ENCODE results near the gene PSMA6. TPM values are rescaled to one million over a fixed set of nuclear protein-coding genes. Genes with fewer than 3 reads are reported as not detected.
"Not testable (repeated sequence)": the region's sequence is repeated elsewhere in the genome, so short reads cannot be mapped to it uniquely, and the experiment has no call there.

Gene PSMA6
- total and polyA plus RNA-seq, 3 experiments from 2014 or later = 305 to 400 (median 399) TPM

GRCh38 chr14:35250319-35250718, 41.9 kb upstream of the PSMA6 start:
- Mint-ChIP-seq H3K36me3 (peaks cover 4 to 27% (median 17%) of the 10 kb centered on the region in 3 donors), H3K9me3 (no peaks in the 10 kb centered on the region), H3K4me1 (peaks cover 20 to 28% (median 21%) of the 10 kb centered on the region in 3 donors), H3K4me3 (no peak overlapping the region), H3K27me3 (no peaks in the 10 kb centered on the region), H3K27ac (peak overlapping the region in 2 of 8 donors; percentile 55 to 75)
- ChIA-PET POLR2A (interaction anchor here (1.3 kb wide), 1 partner anchor 153 kb away, joined by 3 read pairs; no protein-coding TSS in a partner anchor), CTCF (interaction anchor here (1.1 to 1.3 kb wide), 2 partner anchors 19 to 24 kb away, joined by 3 to 4 read pairs; no protein-coding TSS in a partner anchor)
- Histone ChIP-seq H3K36me3 (ENCODE audit: insufficient read depth, low read length) (no peaks in the 10 kb centered on the region), H3K27me3 (ENCODE audit: insufficient read depth, low read length, poor library complexity, severe bottlenecking) (no peaks in the 10 kb centered on the region), H3K9me3 (ENCODE audit: low read length) (no peaks in the 10 kb centered on the region), H3K4me1 (ENCODE audit: insufficient read depth, low read length) (no peaks in the 10 kb centered on the region), H3K27ac (ENCODE audit: low read depth, low read length) (no peak overlapping the region), H3K4me3 (ENCODE audit: low read length) (no peak overlapping the region)
- DNase-seq = no peak

GRCh38 chr14:35252451-35252868, 39.7 kb upstream of the PSMA6 start:
- Mint-ChIP-seq H3K27ac (peak overlapping the region in 4 of 8 donors; percentile 14 to 80 (median 44)), H3K36me3 (peaks cover 4 to 30% (median 19%) of the 10 kb centered on the region in 3 donors)

DNA sequence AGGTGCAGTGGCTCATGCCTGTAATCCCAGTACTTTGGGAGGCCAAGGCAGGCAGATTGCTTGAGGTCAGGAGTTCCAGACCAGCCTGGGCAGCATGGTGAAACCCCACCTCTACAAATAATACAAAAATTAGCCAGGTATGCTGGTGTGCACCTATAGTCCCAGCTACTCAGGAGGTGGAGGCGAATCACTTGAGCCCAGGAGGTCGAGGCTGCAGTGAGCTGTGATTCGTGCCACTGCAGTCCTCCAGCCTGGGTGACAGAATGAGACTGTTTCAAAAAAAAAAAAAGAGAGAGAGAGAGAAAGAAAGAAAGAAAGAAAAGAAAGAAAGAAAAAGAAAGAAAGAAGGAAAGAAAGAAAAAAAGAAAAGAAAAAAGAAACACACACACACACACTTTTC, 39.1 kb upstream of the PSMA6 start:
- peaks cover 4 to 33% (median 19%) of the 10 kb centered on the region in 3 donors for H3K36me3 Mint-ChIP-seq
- H3K4me3 Mint-ChIP-seq; H3K27me3 ChIP-seq (ENCODE audit: insufficient read depth, low read length, poor library complexity, severe bottlenecking); H3K27me3 Mint-ChIP-seq; H3K36me3 ChIP-seq (ENCODE audit: insufficient read depth, low read length); H3K9me3 ChIP-seq (ENCODE audit: low read length); H3K27ac ChIP-seq (ENCODE audit: low read depth, low read length); DNase-seq; POLR2A ChIA-PET; H3K4me1 ChIP-seq (ENCODE audit: insufficient read depth, low read length); H3K9me3 Mint-ChIP-seq; H3K4me3 ChIP-seq (ENCODE audit: low read length): not testable (repeated sequence)
- CTCF ChIA-PET = interaction anchor here (0.9 kb wide), 2 partner anchors 22 to 169 kb away, joined by 3 to 4 read pairs; no protein-coding TSS in a partner anchor
- H3K27ac Mint-ChIP-seq = peak overlapping the region in 1 of 8 donors; percentile 94
- H3K4me1 Mint-ChIP-seq = peaks cover 16 to 22% (median 20%) of the 10 kb centered on the region in 3 donors

More at GRCh38 chr14:35252451-35252868, 39.7 kb upstream of the PSMA6 start:
- POLR2A ChIA-PET = no interaction called here
- no peak overlapping the region for H3K4me3 Mint-ChIP-seq
- H3K4me1 Mint-ChIP-seq = peaks cover 18 to 23% (median 22%) of the 10 kb centered on the region in 3 donors
- no peak for DNase-seq
- Histone ChIP-seq H3K4me3 (ENCODE audit: low read length) (no peak overlapping the region), H3K4me1 (ENCODE audit: insufficient read depth, low read length) (no peaks in the 10 kb centered on the region), H3K27ac (ENCODE audit: low read depth, low read length) (no peak overlapping the region), H3K36me3 (ENCODE audit: insufficient read depth, low read length) (no peaks in the 10 kb centered on the region), H3K9me3 (ENCODE audit: low read length) (no peaks in the 10 kb centered on the region), H3K27me3 (ENCODE audit: insufficient read depth, low read length, poor library complexity, severe bottlenecking) (no peaks in the 10 kb centered on the region)
- CTCF ChIA-PET = no interaction called here
- peaks cover 0 to 1% of the 10 kb centered on the region in 2 donors for H3K27me3 Mint-ChIP-seq
- no peaks in the 10 kb centered on the region for H3K9me3 Mint-ChIP-seq

- H3K36me3 ChIP-seq (ENCODE audit: insufficient read depth, low read length); H3K4me3 ChIP-seq (ENCODE audit: low read length); H3K9me3 ChIP-seq (ENCODE audit: low read length); H3K4me3 Mint-ChIP-seq; POLR2A ChIA-PET; H3K9me3 Mint-ChIP-seq; DNase-seq; H3K27ac ChIP-seq (ENCODE audit: low read depth, low read length); H3K27me3 Mint-ChIP-seq; H3K27me3 ChIP-seq (ENCODE audit: insufficient read depth, low read length, poor library complexity, severe bottlenecking); H3K4me1 ChIP-seq (ENCODE audit: insufficient read depth, low read length): not testable (repeated sequence)
- peak overlapping the region in 3 of 8 donors; percentile 11 to 53 (median 14) for H3K27ac Mint-ChIP-seq
- CTCF ChIA-PET = interaction anchor here (0.9 to 1.3 kb wide), 3 partner anchors 9 to 168 kb away, joined by 3 read pairs; no protein-coding TSS in a partner anchor
- peaks cover 4 to 26% (median 18%) of the 10 kb centered on the region in 3 donors for H3K36me3 Mint-ChIP-seq
- peaks cover 16 to 20% (median 19%) of the 10 kb centered on the region in 3 donors for H3K4me1 Mint-ChIP-seq
Measured at GRCh38 chr14:35254034-35254622, 38.1 kb upstream of the PSMA6 start.

- no peak overlapping the region for H3K27ac ChIP-seq (ENCODE audit: low read depth, low read length)
- H3K9me3 ChIP-seq (ENCODE audit: low read length) = no peaks in the 10 kb centered on the region
- Mint-ChIP-seq H3K4me1 (peaks cover 16 to 20% (median 19%) of the 10 kb centered on the region in 3 donors), H3K36me3 (peaks cover 4 to 26% (median 18%) of the 10 kb centered on the region in 3 donors), H3K9me3 (no peaks in the 10 kb centered on the region), H3K4me3 (peak overlapping the region in 1 of 7 donors; percentile 15), H3K27me3 (peaks cover 0 to 1% of the 10 kb centered on the region in 2 donors), H3K27ac (peak overlapping the region in 4 of 8 donors; percentile 18 to 75 (median 40))
- ChIA-PET POLR2A (no interaction called here), CTCF (interaction anchor here (1.3 kb wide), 1 partner anchor 26 kb away, joined by 3 read pairs; no protein-coding TSS in a partner anchor)
- H3K36me3 ChIP-seq (ENCODE audit: insufficient read depth, low read length) = no peaks in the 10 kb centered on the region
- no peaks in the 10 kb centered on the region for H3K4me1 ChIP-seq (ENCODE audit: insufficient read depth, low read length)
- H3K27me3 ChIP-seq (ENCODE audit: insufficient read depth, low read length, poor library complexity, severe bottlenecking) = no peaks in the 10 kb centered on the region
- no peak overlapping the region for H3K4me3 ChIP-seq (ENCODE audit: low read length)
- no peak for DNase-seq
Measured at GRCh38 chr14:35254736-35255135, 37.4 kb upstream of the PSMA6 start.

- H3K36me3 ChIP-seq (ENCODE audit: insufficient read depth, low read length) = no peaks in the 10 kb centered on the region
- H3K4me3 ChIP-seq (ENCODE audit: low read length) = no peak overlapping the region
- Mint-ChIP-seq H3K9me3 (no peaks in the 10 kb centered on the region), H3K36me3 (peaks cover 5 to 26% (median 17%) of the 10 kb centered on the region in 3 donors), H3K27ac (peak overlapping the region in 1 of 8 donors; percentile 7), H3K4me1 (peaks cover 12 to 20% (median 19%) of the 10 kb centered on the region in 3 donors), H3K27me3 (peaks cover 0 to 1% of the 10 kb centered on the region in 2 donors), H3K4me3 (no peak overlapping the region)
- H3K27ac ChIP-seq (ENCODE audit: low read depth, low read length) = no peak overlapping the region
- no peaks in the 10 kb centered on the region for H3K4me1 ChIP-seq (ENCODE audit: insufficient read depth, low read length)
- no peak for DNase-seq
- ChIA-PET POLR2A (no interaction called here), CTCF (interaction anchor here (1.0 kb wide), 1 partner anchor 36 kb away, joined by 3 read pairs; the partner anchor contains the start of gene PSMA6)
- no peaks in the 10 kb centered on the region for H3K9me3 ChIP-seq (ENCODE audit: low read length)
- no peaks in the 10 kb centered on the region for H3K27me3 ChIP-seq (ENCODE audit: insufficient read depth, low read length, poor library complexity, severe bottlenecking)
Measured at GRCh38 chr14:35255711-35256110, 36.5 kb upstream of the PSMA6 start.

DNA sequence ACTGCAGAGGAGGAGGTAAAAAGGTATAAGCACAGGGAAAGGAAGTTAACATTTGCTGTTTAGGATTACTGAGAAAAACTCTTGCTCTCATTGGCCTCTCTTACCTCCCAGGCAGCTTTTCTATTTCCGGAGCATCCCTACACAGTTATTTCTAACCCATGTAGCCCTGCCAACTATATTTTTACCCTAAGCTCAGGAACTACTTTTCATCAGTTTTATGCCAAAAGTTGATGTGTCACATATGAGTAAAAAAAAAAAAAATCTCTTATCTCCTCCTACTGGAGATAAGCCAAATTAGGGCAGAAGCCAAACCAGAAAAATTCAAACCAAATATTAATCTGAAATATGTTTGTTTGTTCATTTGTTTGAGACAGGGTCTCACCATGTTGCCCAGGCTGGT, 34.4 kb upstream of the PSMA6 start:
- Histone ChIP-seq H3K27ac (ENCODE audit: low read depth, low read length) (no peak overlapping the region), H3K36me3 (ENCODE audit: insufficient read depth, low read length) (no peaks in the 10 kb centered on the region), H3K4me1 (ENCODE audit: insufficient read depth, low read length) (no peaks in the 10 kb centered on the region), H3K27me3 (ENCODE audit: insufficient read depth, low read length, poor library complexity, severe bottlenecking) (no peaks in the 10 kb centered on the region), H3K9me3 (ENCODE audit: low read length) (no peaks in the 10 kb centered on the region), H3K4me3 (ENCODE audit: low read length) (no peak overlapping the region)
- peaks cover 8 to 20% (median 15%) of the 10 kb centered on the region in 3 donors for H3K4me1 Mint-ChIP-seq
- no peak overlapping the region for H3K4me3 Mint-ChIP-seq
- ChIA-PET CTCF (no interaction called here), POLR2A (no interaction called here)
- H3K27me3 Mint-ChIP-seq = peaks cover 0 to 1% of the 10 kb centered on the region in 2 donors
- peaks cover 11 to 30% (median 15%) of the 10 kb centered on the region in 3 donors for H3K36me3 Mint-ChIP-seq
- no peaks in the 10 kb centered on the region for H3K9me3 Mint-ChIP-seq
- no peak for DNase-seq
- H3K27ac Mint-ChIP-seq = peak overlapping the region in 1 of 8 donors; percentile 68

GRCh38 chr14:35258420-35258819, 33.8 kb upstream of the PSMA6 start:
- peaks cover 0 to 1% of the 10 kb centered on the region in 2 donors for H3K27me3 Mint-ChIP-seq
- POLR2A ChIA-PET = no interaction called here
- CTCF ChIA-PET = no interaction called here

More at GRCh38 chr14:35258420-35258819, 33.8 kb upstream of the PSMA6 start:
- Histone ChIP-seq H3K27me3 (ENCODE audit: insufficient read depth, low read length, poor library complexity, severe bottlenecking) (no peaks in the 10 kb centered on the region), H3K27ac (ENCODE audit: low read depth, low read length) (no peak overlapping the region), H3K9me3 (ENCODE audit: low read length) (no peaks in the 10 kb centered on the region), H3K36me3 (ENCODE audit: insufficient read depth, low read length) (no peaks in the 10 kb centered on the region), H3K4me3 (ENCODE audit: low read length) (no peak overlapping the region), H3K4me1 (ENCODE audit: insufficient read depth, low read length) (no peaks in the 10 kb centered on the region)
- no peak overlapping the region for H3K27ac Mint-ChIP-seq
- DNase-seq = no peak
- peaks cover 11 to 31% (median 15%) of the 10 kb centered on the region in 3 donors for H3K36me3 Mint-ChIP-seq
- no peaks in the 10 kb centered on the region for H3K9me3 Mint-ChIP-seq
- no peak overlapping the region for H3K4me3 Mint-ChIP-seq
- peaks cover 9 to 20% (median 14%) of the 10 kb centered on the region in 3 donors for H3K4me1 Mint-ChIP-seq

Data from CD8-positive, alpha-beta memory T cell (primary cell).